D721Med (cell line): ENCODE measurements around the gene ZFR.

Source experiments
- DNase-seq: peaks from one replicate; pipeline ENCODE4 v3.0.0; 2011; ENCODE audit warnings: low spot score; ENCODE audit not compliant: insufficient read length
- FAIRE-seq: peaks from 2 replicates; lab custom pipeline; 2011; peaks lifted over from hg19 to GRCh38; lab: Jason Lieb, UNC
- CTCF ChIP-seq: IDR thresholded peaks from 2 replicates; pipeline ENCODE4 v1.5.1; 2012; ENCODE audit warnings: mild to moderate bottlenecking, control low read depth; ENCODE audit not compliant: insufficient read depth; ENCODE audit errors: missing control alignments

The ZFR gene

GRCh38 chr5:32476891-32477290 lies 32.4 kb upstream of the ZFR start:
- TF ChIP-seq CTCF, result no peak
- peak; percentile 57 for DNase-seq
- FAIRE-seq, result peak; percentile 84

- FAIRE-seq (no peak), DNase-seq (no peak)
- TF ChIP-seq CTCF, result no peak
Measured at GRCh38 chr5:32475334-32476097, 31.0 kb upstream of the ZFR start.

- DNase-seq, result no peak
- FAIRE-seq, result no peak
- no peak for TF ChIP-seq CTCF
Measured at GRCh38 chr5:32474209-32474854, 29.8 kb upstream of the ZFR start.

GRCh38 chr5:32473072-32473471 lies 28.5 kb upstream of the ZFR start:
- FAIRE-seq (no peak), DNase-seq (no peak)
- TF ChIP-seq CTCF, result no peak

GRCh38 chr5:32471784-32472183 lies 27.2 kb upstream of the ZFR start:
- TF ChIP-seq CTCF, result peak; percentile 22
- FAIRE-seq (no peak), DNase-seq (no peak)

- no peak for FAIRE-seq
- DNase-seq, result no peak
- no peak for TF ChIP-seq CTCF
Measured at GRCh38 chr5:32465076-32465475, 20.5 kb upstream of the ZFR start.

GRCh38 chr5:32462618-32463017 lies 18.1 kb upstream of the ZFR start:
- DNase-seq, result no peak
- TF ChIP-seq CTCF, result no peak
- FAIRE-seq, result no peak
